H9 (cell line): ENCODE results near the gene IGFBP3. TPM values are rescaled to one million over a fixed set of nuclear protein-coding genes. Genes with fewer than 3 reads are reported as not detected.

Experiments used
- DNase-seq: peaks from one replicate; pipeline ENCODE4 v3.0.0-alpha.2; 2017
- H2AFZ ChIP-seq: one replicate; pipeline ENCODE4 v1.6.1; 2013; ENCODE audit warnings: mild to moderate bottlenecking, low read length, control low read depth, moderate library complexity
- H2AK5ac ChIP-seq: 2 replicates; pipeline ENCODE4 v1.6.1; 2013; ENCODE audit warnings: low read length, control low read depth, mixed read lengths; ENCODE audit not compliant: insufficient read length
- H2BK120ac ChIP-seq: one replicate; pipeline ENCODE4 v1.6.1; 2013; ENCODE audit warnings: low read depth, mild to moderate bottlenecking, low read length, control low read depth, inconsistent platforms; ENCODE audit not compliant: poor library complexity, severe bottlenecking
- H2BK12ac ChIP-seq: 2 replicates; pipeline ENCODE4 v1.6.1; 2013; ENCODE audit warnings: low read length, control low read depth, mixed read lengths, low read depth; ENCODE audit not compliant: insufficient read length
- H2BK15ac ChIP-seq: 2 replicates; pipeline ENCODE4 v1.6.1; 2013; ENCODE audit warnings: low read depth, low read length, control low read depth
- H2BK20ac ChIP-seq: one replicate; pipeline ENCODE4 v1.6.1; 2013; ENCODE audit warnings: low read depth, mild to moderate bottlenecking, low read length, control low read depth, inconsistent platforms; ENCODE audit not compliant: poor library complexity, severe bottlenecking
- H2BK5ac ChIP-seq: 2 replicates; pipeline ENCODE4 v1.6.1; 2013; ENCODE audit warnings: low read length, control low read depth, mixed read lengths; ENCODE audit not compliant: insufficient read length
- H3K14ac ChIP-seq: 2 replicates; pipeline ENCODE4 v1.6.1; 2013; ENCODE audit warnings: low read length, control low read depth; ENCODE audit not compliant: insufficient read depth
- H3K18ac ChIP-seq: 2 replicates; pipeline ENCODE4 v1.6.1; 2013; ENCODE audit warnings: low read depth, mild to moderate bottlenecking, mixed read lengths, low read length, control low read depth; ENCODE audit not compliant: insufficient read length
- H3K23ac ChIP-seq: 2 replicates; pipeline ENCODE4 v1.6.1; 2013; ENCODE audit warnings: low read length, control low read depth, mixed read lengths, low read depth; ENCODE audit not compliant: insufficient read length
- H3K23me2 ChIP-seq: 2 replicates; pipeline ENCODE4 v1.6.1; 2013; ENCODE audit warnings: low read depth, mild to moderate bottlenecking, mixed read lengths, low read length, control low read depth; ENCODE audit not compliant: insufficient read length, poor library complexity, severe bottlenecking
- H3K27ac ChIP-seq: 2 replicates; pipeline ENCODE4 v1.5.1; 2013; ENCODE audit warnings: low read length, control low read depth, mixed read lengths, low read depth; ENCODE audit not compliant: insufficient read length
- H3K27me3 ChIP-seq: 2 replicates; pipeline ENCODE4 v1.6.1; 2013; ENCODE audit warnings: low read length, control low read depth, inconsistent platforms; ENCODE audit not compliant: insufficient read depth
- H3K4ac ChIP-seq: 2 replicates; pipeline ENCODE4 v1.6.1; 2013; ENCODE audit warnings: low read depth, mild to moderate bottlenecking, control low read depth, inconsistent platforms, low read length, moderate library complexity
- H3K4me1 ChIP-seq: 2 replicates; pipeline ENCODE4 v1.6.1; 2013; ENCODE audit warnings: low read length, control low read depth, inconsistent platforms; ENCODE audit not compliant: insufficient read depth
- H3K4me2 ChIP-seq: 2 replicates; pipeline ENCODE4 v1.6.1; 2013; ENCODE audit warnings: low read length, control low read depth, mixed read lengths; ENCODE audit not compliant: insufficient read length, insufficient read depth
- H3K56ac ChIP-seq: 2 replicates; pipeline ENCODE4 v1.6.1; 2013; ENCODE audit warnings: low read depth, mild to moderate bottlenecking, mixed read lengths, low read length, control low read depth; ENCODE audit not compliant: insufficient read length
- H3K79me1 ChIP-seq: 2 replicates; pipeline ENCODE4 v1.6.1; 2013; ENCODE audit warnings: low read depth, mild to moderate bottlenecking, moderate library complexity, low read length, control low read depth, inconsistent platforms; ENCODE audit not compliant: insufficient read depth, poor library complexity, severe bottlenecking
- H3K79me2 ChIP-seq: 2 replicates; pipeline ENCODE4 v1.6.1; 2013; ENCODE audit warnings: low read length, control low read depth, inconsistent platforms; ENCODE audit not compliant: insufficient read depth
- H3K9ac ChIP-seq: 2 replicates; pipeline ENCODE4 v1.6.1; 2013; ENCODE audit warnings: low read length, control low read depth, mixed read lengths; ENCODE audit not compliant: insufficient read length; ENCODE audit errors: extremely low read depth
- H3K9me3 ChIP-seq: one replicate; pipeline ENCODE4 v1.6.1; 2013; ENCODE audit warnings: low read depth, low read length, inconsistent platforms; ENCODE audit not compliant: control insufficient read depth
- H3T11ph ChIP-seq: one replicate; pipeline ENCODE4 v1.6.1; 2013; ENCODE audit warnings: mild to moderate bottlenecking, low read length, control low read depth, inconsistent platforms
- H4K20me1 ChIP-seq: one replicate; pipeline ENCODE4 v1.6.1; 2013; ENCODE audit not compliant: control insufficient read depth, insufficient read length, insufficient read depth
- H4K5ac ChIP-seq: 2 replicates; pipeline ENCODE4 v1.6.1; 2013; ENCODE audit warnings: low read depth, mild to moderate bottlenecking, mixed read lengths, low read length, control low read depth; ENCODE audit not compliant: insufficient read length
- H4K8ac ChIP-seq: replicated peaks from 2 replicates; pipeline ENCODE4 v1.6.1; 2013; ENCODE audit warnings: low read length, control low read depth, mixed read lengths, low read depth; ENCODE audit not compliant: insufficient read length
- H4K91ac ChIP-seq: 2 replicates; pipeline ENCODE4 v1.6.1; 2013; ENCODE audit warnings: low read depth, mild to moderate bottlenecking, moderate library complexity, mixed read lengths, low read length, control low read depth; ENCODE audit not compliant: insufficient read length
- H3K27ac Mint-ChIP-seq, 3 experiments: 2 replicates in 2 of 3; 3 replicates in 1 of 3; pipeline ENCODE4 v1.8.0; 2020 to 2021; ENCODE audit warnings: mixed read lengths in 3 of 3, mild to moderate bottlenecking in 1 of 3, moderate library complexity in 1 of 3
- H3K27me3 Mint-ChIP-seq: 2 replicates; pipeline ENCODE4 v1.8.0; 2021; ENCODE audit warnings: low read depth, mild to moderate bottlenecking, moderate library complexity, mixed read lengths
- H3K36me3 Mint-ChIP-seq, 3 experiments: 2 replicates in 2 of 3; 3 replicates in 1 of 3; pipeline ENCODE4 v1.8.0; 2020 to 2021; ENCODE audit warnings: low read depth in 3 of 3, mixed read lengths in 3 of 3; ENCODE audit not compliant: insufficient read depth in 1 of 3
- H3K4me1 Mint-ChIP-seq, 2 experiments: 2 replicates each; pipeline ENCODE4 v1.8.0; 2020; ENCODE audit warnings: mixed read lengths in 2 of 2
- H3K4me3 Mint-ChIP-seq, 2 experiments: 2 replicates in 1 of 2; 3 replicates in 1 of 2; pipeline ENCODE4 v1.8.0; 2020 to 2021; ENCODE audit warnings: mild to moderate bottlenecking in 2 of 2, mixed read lengths in 2 of 2, moderate library complexity in 1 of 2
- H3K9me3 Mint-ChIP-seq, 2 experiments: 2 replicates in 1 of 2; 3 replicates in 1 of 2; pipeline ENCODE4 v1.8.0; 2020; ENCODE audit warnings: mild to moderate bottlenecking in 2 of 2, mixed read lengths in 2 of 2, moderate library complexity in 1 of 2
- CTCF ChIP-seq: fragments of 200-600 bp; sonication (generic); conservative IDR thresholded peaks from 3 replicates; pipeline ENCODE4 v1.8.0; 2021; ENCODE audit warnings: antibody characterized with exemption, mild to moderate bottlenecking
- WGBS: extraction: QIAGEN DNeasy Blood & Tissue Kit; methylation state at CpG from one replicate; pipeline ENCODE4 v1.1.7; 2013; ENCODE audit warnings: missing lambda C conversion rate, low lambda C conversion rate, mixed read lengths; ENCODE audit not compliant: insufficient read length; ENCODE audit errors: extremely low coverage; 5-methylcytosine and 5-hydroxymethylcytosine counted together
- total RNA-seq: library from RNA; stranded (reverse); gene quantifications from 2 replicates; pipeline ENCODE4 v1.2.1, GENCODE V29; 2021

The IGFBP3 gene
- total RNA-seq, 1 experiment from 2014 or later = 10.0 TPM

GRCh38 chr7:45957721-45958120 lies 36.6 kb upstream of the IGFBP3 start:
- Mint-ChIP-seq H3K36me3 (peaks cover 8 to 18% (median 8%) of the 10 kb centered on the region in 3 experiments; a peak in 6 of 7 replicates), H3K27ac (no peak overlapping the region), H3K4me3 (no peak overlapping the region), H3K27me3 (no peaks in the 10 kb centered on the region), H3K9me3 (peaks cover 18 to 19% of the 10 kb centered on the region in 2 experiments), H3K4me1 (no peaks in the 10 kb centered on the region)
- Histone ChIP-seq H3K23me2 (no peaks in the 10 kb centered on the region), H3T11ph (no peak overlapping the region), H3K4me1 (no peaks in the 10 kb centered on the region), H3K18ac (no peak overlapping the region), H4K8ac (no peak overlapping the region), H3K27ac (no peak overlapping the region), H4K20me1 (no peaks in the 10 kb centered on the region), H3K79me1 (no peaks in the 10 kb centered on the region), H3K9ac (no peak overlapping the region), H3K56ac (no peak overlapping the region), H3K79me2 (no peaks in the 10 kb centered on the region), H2AFZ (no peak overlapping the region), H2BK120ac (no peak overlapping the region), H3K23ac (no peak overlapping the region), H3K4ac (no peak overlapping the region), H3K14ac (no peak overlapping the region), H3K27me3 (no peaks in the 10 kb centered on the region), H2BK5ac (no peak overlapping the region), H2BK15ac (no peak overlapping the region), H2AK5ac (no peak overlapping the region), H3K4me2 (no peak overlapping the region), H4K5ac (no peak overlapping the region), H2BK12ac (no peak overlapping the region), H3K9me3 (peaks cover 9% of the 10 kb centered on the region), H2BK20ac (no peak overlapping the region), H4K91ac (no peak overlapping the region)
- no CpG with 5 or more reads among the region's 3 CpGs for WGBS
- no peak for TF ChIP-seq CTCF
- no peak for DNase-seq
